Heart right ventricle (tissue), 16 donors: ENCODE results near the gene SIDT2. TPM values are rescaled to one million over a fixed set of nuclear protein-coding genes. Genes with fewer than 3 reads are reported as not detected.

ENCODE experiments used
- ATAC-seq, 8 donors: fragments of 200-7000 bp; cut with Tn5 transposase; one replicate each; pipeline ENCODE4 v1.9.1; 2020; ENCODE audit warnings: mild to moderate bottlenecking in 8 of 8, moderate library complexity in 8 of 8, moderate number of reproducible peaks in 1 of 8
- DNase-seq, 2 donors: peaks; one replicate each; pipeline ENCODE4 v3.0.0-alpha.2; 2020
- H3K27ac ChIP-seq, 10 donors: fragments of 200-600 bp; sonication (generic) in 2 of 10; one replicate each; pipeline versions ENCODE4 v1.5.0 to v1.8.0; 2020 to 2022; ENCODE audit warnings: mild to moderate bottlenecking in 3 of 10
- H3K27me3 ChIP-seq, 7 donors: fragments of 200-600 bp; one replicate each; pipeline ENCODE4 v1.8.0; 2021 to 2022; ENCODE audit warnings: mild to moderate bottlenecking in 2 of 7
- H3K36me3 ChIP-seq, 9 donors: fragments of 200-600 bp; sonication (generic) in 1 of 9; one replicate each; pipeline versions ENCODE4 v1.5.0 to v1.8.0; 2020 to 2022; ENCODE audit warnings: mild to moderate bottlenecking in 2 of 9
- H3K4me1 ChIP-seq, 9 donors: fragments of 200-600 bp; sonication (generic) in 1 of 9; one replicate each; pipeline versions ENCODE4 v1.5.0 to v1.8.0; 2020 to 2022; ENCODE audit warnings: mild to moderate bottlenecking in 4 of 9
- H3K4me3 ChIP-seq, 10 donors: fragments of 200-600 bp; sonication (generic) in 2 of 10; one replicate each; pipeline versions ENCODE4 v1.5.0 to v1.8.0; 2020 to 2022; ENCODE audit warnings: mild to moderate bottlenecking in 7 of 10, moderate library complexity in 2 of 10
- H3K9me3 ChIP-seq, 11 donors: fragments of 200-600 bp in 10 of 11; sonication (generic) in 2 of 11; one replicate each; pipeline versions ENCODE4 v1.5.0 to v1.8.0; 2013 to 2022; ENCODE audit warnings: mild to moderate bottlenecking in 2 of 11, control low read depth in 1 of 11, moderate library complexity in 1 of 11
- CTCF ChIP-seq, 9 donors: fragments of 200-600 bp; sonication (generic) in 2 of 9; IDR thresholded peaks; one replicate each; pipeline versions ENCODE4 v1.5.0 to v1.8.0; 2021 to 2022; ENCODE audit warnings: antibody characterized with exemption in 9 of 9, mild to moderate bottlenecking in 5 of 9, moderate library complexity in 1 of 9
- WGBS, 2 donors: extraction: QIAGEN DNeasy Blood & Tissue Kit; methylation state at CpG; one replicate each; pipeline ENCODE4 v1.1.7; 2013; ENCODE audit warnings: inconsistent platforms in 1 of 2; 5-methylcytosine and 5-hydroxymethylcytosine counted together
- intact Hi-C, 10 donors: fragments of 100-400 bp; cut with DNase I; formaldehyde crosslinking; loops; one replicate each; pipeline versions ENCODE4 v1.11.1 to v1.14.2; 2022
- polyA plus RNA-seq, 2 donors: library from polyadenylated mRNA; stranded (reverse); fragments of 200-250 nt; gene quantifications; one replicate each; pipeline ENCODE4 v1.2.3, GENCODE V29; 2013
- total RNA-seq, 10 donors: library from RNA; stranded (reverse); fragmentation: NEBNext Ultra II Directional in 3 of 10; extraction: Animal tissue kit (Norgen Biotek cat#: 25700) in 3 of 10; gene quantifications; one replicate each; pipeline versions ENCODE4 v1.2.1 to v1.2.4, GENCODE V29; 2021 to 2023
- donor health status: Arrhythmogenic right ventricular cardiomyopathy.
- donor health status: ischemic (EF 13 %, LVEDD 7.1; RV severe dilation, severe dysfunction).
- donor health status: healthy with polysubstance abuse.
- donor health status: DM: no; HTN: yes; CAD: no.
- donor health status: DM: no; HTN: no; CAD: no.
- donor health status: ischemic (EF 25% LVEDD 6.9; RV normal size, moderate dysfunction).
- donor health status: ischemic (EF 25% LVEDD 5.7; RV mildly dilated, moderate dysfunction).
- donor health status: healthy.
- donor health status: DM: yes; HTN: yes; CAD: no.
- donor health status: Ischemic cardiomyopathy.
- donor health status: ischemic (EF 35%, LVEDD 5.7; RV mildly dilated, moderate dysfunction).
- donor health status: nonischemic (EF 11% LVEDD 7.7; RV severe dilation, severe dysfunction).
- donor health status: DM: yes; HTN: yes; CAD: no.
- donor health status: PGD.
- donor health status: ischemic (EF 29% LVEDD 5.4; RV normal size, mild dysfunction).
- donor health status: nonischemic (EF 23%, LVEDD 6.1; RV moderate dilation, normal function).

SIDT2 gene
- total and polyA plus RNA-seq, 12 donors: 13.0 to 33.6 (median 22.0) TPM

- peak; percentile 25 to 69 (median 49) for ATAC-seq
- peak; percentile 61 to 71 for DNase-seq
- no peak overlapping the region for H3K4me3 ChIP-seq
- H3K9me3 ChIP-seq: no peaks in the 10 kb centered on the region
- peaks cover 32 to 65% (median 50%) of the 10 kb centered on the region in 9 donors for H3K4me1 ChIP-seq
- WGBS, 2 donors: 23 to 44% methylated on average over 7 of the region's 7 CpGs
- TF ChIP-seq CTCF (IDR thresholded peaks at IDR 0.05): peak in 3 of 9 donors; percentile 13 to 24 (median 17)
- H3K36me3 ChIP-seq: peaks cover 0 to 100% (median 46%) of the 10 kb centered on the region in 9 donors
- intact Hi-C loops: loop anchor here in 9 of 10 donors (2.0 to 10.0 kb wide), 12 partner anchors 40 to 430 kb away; partner anchors contain the start of genes PAFAH1B2 (in 3 of the 9), APOA5 (in 2 of the 9) and SIDT2 (in 2 of the 9)
- peak overlapping the region; percentile 82 to 97 (median 90) for H3K27ac ChIP-seq
- no peaks in the 10 kb centered on the region for H3K27me3 ChIP-seq
These were observed 43.4 kb downstream of the SIDT2 start for GRCh38 chr11:117221775-117222517.

GRCh38 chr11:117222991-117223740 lies 44.6 kb downstream of the SIDT2 start:
- Histone ChIP-seq H3K4me1 (peaks cover 32 to 52% (median 41%) of the 10 kb centered on the region in 9 donors), H3K9me3 (no peaks in the 10 kb centered on the region), H3K27ac (peak overlapping the region in 7 of 10 donors; percentile 12 to 97 (median 92)), H3K36me3 (peaks cover 0 to 100% (median 52%) of the 10 kb centered on the region in 9 donors), H3K27me3 (no peaks in the 10 kb centered on the region), H3K4me3 (no peak overlapping the region)
- DNase-seq: no peak
- TF ChIP-seq CTCF (IDR thresholded peaks at IDR 0.05): no peak
- intact Hi-C loops: loop anchor here in 8 of 10 donors (5.0 to 10.0 kb wide), 11 partner anchors 41 to 431 kb away; partner anchors contain the start of genes PAFAH1B2 (in 3 of the 8), APOA5 (in 2 of the 8) and SIDT2 (in 1 of the 8)
- no peak for ATAC-seq
- 92 to 93% methylated on average over 14 of the region's 14 CpGs for WGBS, 2 donors

GRCh38 chr11:117223741-117224689 lies 45.5 kb downstream of the SIDT2 start:
- no peak for TF ChIP-seq CTCF (IDR thresholded peaks at IDR 0.05)
- Histone ChIP-seq H3K4me1 (peaks cover 30 to 44% (median 39%) of the 10 kb centered on the region in 9 donors), H3K27ac (peak overlapping the region in 1 of 10 donors; percentile 94), H3K9me3 (no peaks in the 10 kb centered on the region), H3K36me3 (peaks cover 0 to 100% (median 51%) of the 10 kb centered on the region in 9 donors), H3K27me3 (no peaks in the 10 kb centered on the region), H3K4me3 (no peak overlapping the region)
- 75 to 80% methylated on average over 17 of the region's 17 CpGs for WGBS, 2 donors
- intact Hi-C loops: loop anchor here in 8 of 10 donors (5.0 to 10.0 kb wide), 11 partner anchors 42 to 432 kb away; partner anchors contain the start of genes PAFAH1B2 (in 3 of the 8), APOA5 (in 2 of the 8) and SIDT2 (in 1 of the 8)
- ATAC-seq: no peak
- DNase-seq: no peak
